Measurements from ENCODE around the gene CAV1.

Gene CAV1

DNA sequence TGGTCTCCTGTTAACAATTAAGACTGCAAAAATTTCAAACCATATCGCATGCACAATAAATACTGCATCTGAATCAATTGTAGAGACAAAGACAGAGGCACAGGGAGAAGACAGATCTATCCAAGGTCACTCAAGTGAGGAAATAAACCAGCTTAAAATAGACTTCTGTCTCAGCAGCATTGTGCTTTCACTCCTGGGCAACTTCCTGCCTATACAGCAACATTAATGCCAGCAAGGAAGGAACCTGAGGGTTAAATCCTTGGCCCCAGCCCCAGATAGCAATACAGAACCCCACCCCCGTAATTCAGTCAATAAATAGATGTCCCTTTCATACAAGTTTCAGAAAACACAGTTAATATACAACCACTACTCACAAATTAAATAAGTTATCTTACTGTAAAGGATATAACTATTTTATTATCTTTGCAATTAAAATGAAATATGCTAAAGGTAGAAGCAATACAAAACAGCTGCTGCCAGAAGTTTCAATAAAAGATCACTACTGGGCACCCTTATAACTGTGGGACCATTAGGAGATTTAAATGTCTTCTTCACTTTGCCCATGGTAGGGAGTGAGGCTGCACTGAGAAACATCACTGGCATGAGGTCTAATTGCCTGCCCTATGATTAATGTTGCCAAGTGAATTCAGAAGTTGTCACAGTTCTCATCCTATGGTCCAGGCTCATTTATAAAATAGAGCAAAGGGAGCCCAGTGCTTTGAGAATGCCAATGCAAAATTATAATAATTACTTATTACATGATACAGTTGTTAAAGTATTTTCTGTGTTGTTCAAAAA, 49.4 kb downstream of the CAV1 start:
- Histone ChIP-seq H3K27ac (no peak overlapping the region), H3K9me3 (no peaks in the 10 kb centered on the region), H3K4me1 (peaks cover 3 to 57% (median 26%) of the 10 kb centered on the region in 4 donors), H3K4me3 (no peak overlapping the region), H3K27me3 (no peaks in the 10 kb centered on the region), H3K36me3 (no peaks in the 10 kb centered on the region)
- intact Hi-C loops (cut with DNase I; ENCODE audit: low total_unique reads), result no loop called here
- TF ChIP-seq, protein P1, sequence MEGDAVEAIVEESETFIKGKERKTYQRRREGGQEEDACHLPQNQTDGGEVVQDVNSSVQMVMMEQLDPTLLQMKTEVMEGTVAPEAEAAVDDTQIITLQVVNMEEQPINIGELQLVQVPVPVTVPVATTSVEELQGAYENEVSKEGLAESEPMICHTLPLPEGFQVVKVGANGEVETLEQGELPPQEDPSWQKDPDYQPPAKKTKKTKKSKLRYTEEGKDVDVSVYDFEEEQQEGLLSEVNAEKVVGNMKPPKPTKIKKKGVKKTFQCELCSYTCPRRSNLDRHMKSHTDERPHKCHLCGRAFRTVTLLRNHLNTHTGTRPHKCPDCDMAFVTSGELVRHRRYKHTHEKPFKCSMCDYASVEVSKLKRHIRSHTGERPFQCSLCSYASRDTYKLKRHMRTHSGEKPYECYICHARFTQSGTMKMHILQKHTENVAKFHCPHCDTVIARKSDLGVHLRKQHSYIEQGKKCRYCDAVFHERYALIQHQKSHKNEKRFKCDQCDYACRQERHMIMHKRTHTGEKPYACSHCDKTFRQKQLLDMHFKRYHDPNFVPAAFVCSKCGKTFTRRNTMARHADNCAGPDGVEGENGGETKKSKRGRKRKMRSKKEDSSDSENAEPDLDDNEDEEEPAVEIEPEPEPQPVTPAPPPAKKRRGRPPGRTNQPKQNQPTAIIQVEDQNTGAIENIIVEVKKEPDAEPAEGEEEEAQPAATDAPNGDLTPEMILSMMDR (IDR thresholded peaks at IDR 0.05), result no peak
- no peak for DNase-seq

GRCh38 chr7:116575853-116576252, 51.0 kb downstream of the CAV1 start:
- Histone ChIP-seq H3K9me3 (no peaks in the 10 kb centered on the region), H3K27ac (peak overlapping the region in 1 of 2 donors; percentile 72), H3K27me3 (no peaks in the 10 kb centered on the region), H3K36me3 (no peaks in the 10 kb centered on the region), H3K4me1 (peaks cover 3 to 48% (median 20%) of the 10 kb centered on the region in 4 donors), H3K4me3 (no peak overlapping the region)
- no peak for DNase-seq
- intact Hi-C loops (cut with DNase I; ENCODE audit: low total_unique reads), result no loop called here
- TF ChIP-seq, protein P1 (IDR thresholded peaks at IDR 0.05), result no peak

GRCh38 chr7:116576350-116577319, 51.8 kb downstream of the CAV1 start:
- intact Hi-C loops (cut with DNase I; ENCODE audit: low total_unique reads), result no loop called here
- Histone ChIP-seq H3K36me3 (no peaks in the 10 kb centered on the region), H3K27ac (peak overlapping the region; percentile 67 to 72), H3K9me3 (no peaks in the 10 kb centered on the region), H3K4me3 (no peak overlapping the region), H3K4me1 (peaks cover 3 to 46% (median 16%) of the 10 kb centered on the region in 4 donors), H3K27me3 (no peaks in the 10 kb centered on the region)
- TF ChIP-seq, protein P1 (IDR thresholded peaks at IDR 0.05), result no peak
- peak; percentile 60 to 70 for DNase-seq

DNA sequence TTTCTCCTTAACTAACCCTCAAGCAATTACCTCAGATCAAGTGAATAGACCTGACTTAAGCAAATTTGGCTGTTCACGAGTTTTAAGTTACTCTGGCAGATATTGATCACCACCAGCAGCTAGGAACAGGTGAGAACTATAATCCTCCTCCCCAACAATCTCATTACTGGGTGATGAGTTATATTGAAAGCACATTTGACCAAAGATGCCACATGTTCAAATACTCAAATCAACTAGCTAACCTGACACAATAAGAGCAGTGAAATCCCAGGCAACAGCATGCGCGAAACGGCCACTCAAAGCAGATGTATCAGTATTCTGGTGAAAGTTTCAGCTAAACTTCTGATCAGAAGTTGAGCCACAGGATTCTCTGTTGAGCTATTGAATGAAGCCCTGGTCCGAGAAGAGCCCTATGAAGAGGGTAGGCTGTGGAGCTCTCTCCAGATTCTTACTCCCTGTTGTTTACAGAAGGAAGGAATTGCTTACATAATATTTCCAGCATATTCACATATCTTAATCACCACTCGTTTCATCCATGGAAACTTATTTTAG, 52.6 kb downstream of the CAV1 start:
- TF ChIP-seq, protein P1 (IDR thresholded peaks at IDR 0.05), result no peak
- no peaks in the 10 kb centered on the region for H3K36me3 ChIP-seq
- intact Hi-C loops (cut with DNase I; ENCODE audit: low total_unique reads), result no loop called here
- H3K4me1 ChIP-seq, result peaks cover 3 to 53% (median 20%) of the 10 kb centered on the region in 4 donors
- H3K27me3 ChIP-seq, result no peaks in the 10 kb centered on the region
- DNase-seq, result no peak
- H3K9me3 ChIP-seq, result no peaks in the 10 kb centered on the region
- H3K4me3 ChIP-seq, result no peak overlapping the region
- H3K27ac ChIP-seq, result peak overlapping the region; percentile 67 to 72

GRCh38 chr7:116578526-116578925, 53.7 kb downstream of the CAV1 start:
- intact Hi-C loops (cut with DNase I; ENCODE audit: low total_unique reads), result no loop called here

More at GRCh38 chr7:116578526-116578925, 53.7 kb downstream of the CAV1 start:
- Histone ChIP-seq H3K27ac (no peak overlapping the region), H3K36me3 (no peaks in the 10 kb centered on the region), H3K4me1 (peaks cover 3 to 60% (median 29%) of the 10 kb centered on the region in 4 donors), H3K27me3 (no peaks in the 10 kb centered on the region), H3K9me3 (no peaks in the 10 kb centered on the region), H3K4me3 (no peak overlapping the region)
- no peak for DNase-seq
- TF ChIP-seq, protein P1 (IDR thresholded peaks at IDR 0.05), result no peak
